Neuronal stem cell (in vitro differentiated cells): ENCODE data around the gene USP54.
"Not testable (repeated sequence)": the region's sequence is repeated elsewhere in the genome, so short reads cannot be mapped to it uniquely, and the experiment has no call there.

Source experiments
- DNase-seq: peaks from one replicate; pipeline ENCODE4 v3.0.0-alpha.2; 2013; ENCODE audit warnings: low spot score
- H2AFZ ChIP-seq: one replicate; pipeline ENCODE4 v1.6.1; 2013; ENCODE audit warnings: mild to moderate bottlenecking, low read length, inconsistent platforms
- H2AK5ac ChIP-seq: 2 replicates; pipeline ENCODE4 v1.6.1; 2013; ENCODE audit warnings: low read depth, mild to moderate bottlenecking, inconsistent platforms, low read length, moderate library complexity, mixed read lengths
- H2BK120ac ChIP-seq: 2 replicates; pipeline ENCODE4 v1.6.1; 2013; ENCODE audit warnings: low read depth, mild to moderate bottlenecking, inconsistent platforms, low read length, moderate library complexity, mixed read lengths
- H2BK12ac ChIP-seq: one replicate; pipeline ENCODE4 v1.6.1; 2013; ENCODE audit warnings: low read length, inconsistent platforms
- H2BK15ac ChIP-seq: 2 replicates; pipeline ENCODE4 v1.6.1; 2013; ENCODE audit warnings: mild to moderate bottlenecking, low read length, inconsistent platforms, mixed read lengths
- H2BK5ac ChIP-seq: one replicate; pipeline ENCODE4 v1.6.1; 2013; ENCODE audit warnings: inconsistent platforms, mild to moderate bottlenecking, low read length, moderate library complexity
- H3K14ac ChIP-seq: one replicate; pipeline ENCODE4 v1.6.1; 2013; ENCODE audit warnings: low read length, inconsistent platforms
- H3K18ac ChIP-seq: 2 replicates; pipeline ENCODE4 v1.6.1; 2013; ENCODE audit warnings: low read length, inconsistent platforms
- H3K23ac ChIP-seq: 2 replicates; pipeline ENCODE4 v1.6.1; 2013; ENCODE audit warnings: low read depth, mild to moderate bottlenecking, mixed read lengths, low read length, inconsistent platforms; ENCODE audit not compliant: poor library complexity
- H3K27ac ChIP-seq: replicated peaks from 3 replicates; pipeline ENCODE4 v1.5.1; 2013; ENCODE audit warnings: low read length, inconsistent platforms
- H3K27me3 ChIP-seq, 3 experiments: 2 replicates each; pipeline ENCODE4 v1.6.1; 2013; ENCODE audit warnings: low read length in 3 of 3, mild to moderate bottlenecking in 2 of 3, inconsistent platforms in 1 of 3, low read depth in 1 of 3, mixed read lengths in 1 of 3, moderate library complexity in 1 of 3; ENCODE audit not compliant: control insufficient read depth in 3 of 3, insufficient read depth in 3 of 3
- H3K36me3 ChIP-seq, 2 donors: replicated peaks in 1 of 2; 2 replicates each; pipeline ENCODE4 v1.6.1; 2013; ENCODE audit warnings: low read length in 2 of 2; ENCODE audit not compliant: control insufficient read depth in 2 of 2, insufficient read depth in 2 of 2
- H3K4ac ChIP-seq: 2 replicates; pipeline ENCODE4 v1.6.1; 2013; ENCODE audit warnings: inconsistent platforms, mild to moderate bottlenecking, low read length, moderate library complexity
- H3K4me1 ChIP-seq, 2 donors: 1 replicate in 1 of 2; 2 replicates in 1 of 2; pipeline ENCODE4 v1.6.1; 2013; ENCODE audit warnings: low read length in 2 of 2, low read depth in 1 of 2; ENCODE audit not compliant: control insufficient read depth in 2 of 2, insufficient read depth in 1 of 2
- H3K4me2 ChIP-seq: one replicate; pipeline ENCODE4 v1.6.1; 2013; ENCODE audit warnings: mild to moderate bottlenecking, low read length, inconsistent platforms; ENCODE audit not compliant: insufficient read depth, poor library complexity, severe bottlenecking
- H3K4me3 ChIP-seq, 2 donors: 2 replicates each; pipeline ENCODE4 v1.5.1; 2013; ENCODE audit warnings: low read length in 2 of 2, mild to moderate bottlenecking in 2 of 2, inconsistent platforms in 1 of 2, moderate library complexity in 1 of 2
- H3K79me1 ChIP-seq: one replicate; pipeline ENCODE4 v1.6.1; 2013; ENCODE audit warnings: low read depth, mild to moderate bottlenecking, inconsistent platforms, low read length, moderate library complexity
- H3K9ac ChIP-seq: one replicate; pipeline ENCODE4 v1.6.1; 2013; ENCODE audit warnings: mild to moderate bottlenecking, low read depth, low read length, inconsistent platforms; ENCODE audit not compliant: poor library complexity
- H3K9me3 ChIP-seq, 2 donors: replicated peaks in 1 of 2; 2 replicates each; pipeline versions ENCODE3 to v1.6.1; 2013; ENCODE audit warnings: low read length in 2 of 2, mild to moderate bottlenecking in 2 of 2, inconsistent platforms in 1 of 2, low read depth in 1 of 2, mixed read lengths in 1 of 2, moderate library complexity in 1 of 2; ENCODE audit not compliant: control insufficient read depth in 2 of 2, insufficient read depth in 1 of 2
- H4K8ac ChIP-seq: one replicate; pipeline ENCODE4 v1.6.1; 2013; ENCODE audit warnings: low read depth, mild to moderate bottlenecking, inconsistent platforms, low read length, moderate library complexity
- H4K91ac ChIP-seq: one replicate; pipeline ENCODE4 v1.6.1; 2013; ENCODE audit warnings: low read length, low read depth, mild to moderate bottlenecking, inconsistent platforms; ENCODE audit not compliant: poor library complexity
- WGBS, 2 donors: extraction: QIAGEN DNeasy Blood & Tissue Kit; methylation state at CpG; one replicate each; pipeline ENCODE4 v1.1.7; 2013; ENCODE audit warnings: missing lambda C conversion rate in 2 of 2, mixed read lengths in 1 of 2; ENCODE audit not compliant: insufficient read length in 2 of 2, insufficient replicate concordance in 1 of 2; ENCODE audit errors: extremely low coverage in 2 of 2; 5-methylcytosine and 5-hydroxymethylcytosine counted together

The USP54 gene

DNA sequence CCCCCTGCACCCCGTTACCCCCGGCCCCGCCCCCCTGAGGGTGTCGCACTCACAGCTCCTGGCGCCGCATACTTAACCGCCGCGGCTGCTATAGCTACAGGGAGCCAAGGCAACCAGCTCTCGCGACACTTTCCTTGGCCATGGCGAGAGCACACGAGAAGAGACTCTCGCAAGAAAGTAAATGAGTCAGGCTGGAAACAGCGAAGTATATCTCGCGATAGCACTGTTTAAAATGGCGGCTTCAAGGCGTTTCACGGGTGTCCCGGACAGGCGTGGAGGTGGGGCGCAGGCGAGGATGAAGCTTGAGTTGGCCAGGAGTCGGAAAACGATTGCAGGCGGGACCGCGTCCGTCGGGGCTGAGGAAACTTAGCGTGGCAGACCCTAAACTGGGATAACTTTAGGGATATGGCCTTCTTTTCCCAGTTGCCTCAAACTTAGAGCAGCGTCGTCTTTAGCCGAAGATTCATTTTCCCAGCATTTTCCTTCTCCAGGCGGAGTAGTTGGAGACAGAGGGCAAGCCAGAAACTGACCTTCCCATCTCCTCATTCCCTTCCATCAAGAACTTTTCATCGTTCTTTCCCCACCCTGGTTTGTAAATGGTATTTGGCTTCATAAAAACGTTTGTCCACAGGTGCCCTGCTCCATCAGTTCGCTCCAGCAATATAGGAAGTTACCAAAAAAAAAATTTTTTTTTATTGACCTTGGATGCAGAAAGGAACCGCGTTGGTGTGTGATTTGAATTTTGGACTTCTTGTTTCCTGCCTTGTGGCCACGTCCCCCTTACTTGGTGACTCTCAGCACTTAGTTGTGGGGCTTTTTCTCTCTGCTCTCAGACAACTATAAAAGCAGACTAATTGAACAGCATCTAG, 35.0 kb upstream of the USP54 start:
- Histone ChIP-seq H3K9ac (peak overlapping the region; percentile 98), H3K27me3 (no peaks in the 10 kb centered on the region), H3K18ac (peak overlapping the region; percentile 95), H2BK120ac (no peak overlapping the region), H3K4me2 (peak overlapping the region; percentile 64), H3K27ac (peak overlapping the region; percentile 52), H2BK12ac (no peak overlapping the region), H3K4ac (peak overlapping the region; percentile 47), H3K36me3 (peaks cover 0 to 11% of the 10 kb centered on the region in 2 donors), H3K23ac (peak overlapping the region; percentile 85), H2AFZ (peak overlapping the region; percentile 81), H4K91ac (no peak overlapping the region), H4K8ac (no peak overlapping the region), H2BK15ac (no peak overlapping the region), H3K4me1 (peaks cover 0 to 6% of the 10 kb centered on the region in 2 donors), H2AK5ac (no peak overlapping the region), H3K79me1 (no peaks in the 10 kb centered on the region), H3K4me3 (peak overlapping the region; percentile 69 to 91), H2BK5ac (peak overlapping the region; percentile 76), H3K14ac (no peak overlapping the region), H3K9me3 (no peaks in the 10 kb centered on the region)
- WGBS, 2 donors, result no CpG with 5 or more reads among the region's 42 CpGs
- peak; percentile 97 for DNase-seq

DNA sequence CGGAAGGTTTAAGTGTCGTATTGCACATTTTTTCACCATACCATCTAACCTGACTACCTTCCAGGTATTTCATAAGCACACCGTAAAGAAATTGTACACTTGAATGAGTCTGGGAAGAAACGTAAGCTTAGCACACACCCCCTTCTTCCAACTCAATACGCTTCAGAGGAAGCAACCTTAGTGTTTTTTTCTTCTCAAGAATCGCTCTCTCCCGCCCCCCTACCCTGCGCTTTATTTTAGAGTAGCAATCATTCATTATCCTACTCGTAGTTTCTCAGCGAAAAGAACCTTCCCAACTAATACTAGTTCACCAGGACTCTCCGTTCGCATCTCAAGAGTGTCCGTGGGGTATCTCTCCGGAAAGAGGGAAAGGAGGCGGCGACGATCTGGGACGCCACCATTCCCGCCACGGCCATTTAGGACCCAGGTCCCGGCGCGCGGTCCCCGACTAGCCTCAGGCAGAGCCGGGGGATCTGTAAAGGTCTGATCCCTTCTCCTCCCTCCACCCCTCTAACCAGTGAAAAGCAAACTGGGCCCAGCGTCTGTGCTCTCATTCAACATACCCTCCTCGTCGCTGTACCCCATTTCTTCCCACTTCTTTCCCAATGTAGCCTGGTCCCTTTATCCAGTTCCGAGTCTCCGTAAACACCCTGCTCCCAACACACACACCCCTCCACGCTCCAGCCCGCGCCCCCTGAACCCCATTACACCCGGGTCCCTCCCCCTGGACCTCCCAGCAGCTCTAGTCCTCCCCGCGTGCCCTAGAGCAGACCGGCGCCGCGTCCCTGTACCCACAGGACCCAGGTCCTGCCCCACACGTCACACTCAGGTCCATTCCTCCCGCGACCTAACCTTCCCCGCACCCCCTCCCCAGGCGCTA, 34.1 kb upstream of the USP54 start:
- Histone ChIP-seq H3K9me3 (no peaks in the 10 kb centered on the region), H2BK12ac (no peak overlapping the region), H3K9ac (peak overlapping the region; percentile 98), H3K4me3 (peak overlapping the region; percentile 69 to 91), H3K27me3 (no peaks in the 10 kb centered on the region), H2AFZ (peak overlapping the region; percentile 81), H2BK15ac (no peak overlapping the region), H3K4me2 (peak overlapping the region; percentile 50), H3K18ac (peak overlapping the region; percentile 98), H2BK120ac (no peak overlapping the region), H3K27ac (peak overlapping the region; percentile 87), H3K4ac (no peak overlapping the region), H4K8ac (no peak overlapping the region), H4K91ac (peak overlapping the region; percentile 6), H2BK5ac (peak overlapping the region; percentile 76), H3K23ac (no peak overlapping the region), H3K4me1 (peaks cover 0 to 6% of the 10 kb centered on the region in 2 donors), H3K14ac (no peak overlapping the region), H3K79me1 (peaks cover 2% of the 10 kb centered on the region), H3K36me3 (peaks cover 0 to 11% of the 10 kb centered on the region in 2 donors), H2AK5ac (peak overlapping the region; percentile 81)
- no CpG with 5 or more reads among the region's 46 CpGs for WGBS, 2 donors
- DNase-seq, result peak; percentile 63

DNA sequence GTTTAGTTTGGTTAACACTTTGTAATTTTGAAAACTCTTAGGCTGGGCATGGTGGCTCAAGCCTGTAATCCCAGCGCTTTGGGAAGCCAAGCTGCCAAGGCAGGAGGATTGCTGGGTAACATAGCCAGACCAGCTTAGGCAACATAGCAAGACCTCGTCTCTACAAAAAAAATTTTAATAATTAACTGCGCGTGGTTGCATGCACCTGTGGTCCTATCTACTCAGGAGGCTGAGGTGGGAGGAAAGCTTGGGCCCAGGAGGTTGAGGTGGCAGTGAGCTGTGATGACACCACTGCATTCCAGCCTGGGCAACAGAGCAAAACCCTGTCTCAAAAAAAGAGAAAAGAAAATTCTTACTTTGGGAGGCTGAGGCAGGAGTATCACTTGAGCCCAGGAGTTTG, 31.9 kb upstream of the USP54 start:
- Histone ChIP-seq H3K4me3 (no peak overlapping the region), H3K27me3 (no peaks in the 10 kb centered on the region), H3K23ac (no peak overlapping the region), H4K8ac (no peak overlapping the region), H3K27ac (no peak overlapping the region), H2BK15ac (no peak overlapping the region), H2BK5ac (no peak overlapping the region), H3K4me2 (no peak overlapping the region), H2AFZ (no peak overlapping the region), H3K18ac (no peak overlapping the region), H3K79me1 (peaks cover 2% of the 10 kb centered on the region), H2AK5ac (no peak overlapping the region), H3K4me1 (peaks cover 0 to 4% of the 10 kb centered on the region in 2 donors), H3K14ac (no peak overlapping the region), H3K9ac (no peak overlapping the region), H2BK12ac (no peak overlapping the region), H3K36me3 (peaks cover 0 to 14% of the 10 kb centered on the region in 2 donors), H3K4ac (no peak overlapping the region), H2BK120ac (no peak overlapping the region), H3K9me3 (no peaks in the 10 kb centered on the region), H4K91ac (no peak overlapping the region)
- no peak for DNase-seq
- no CpG with 5 or more reads among the region's 4 CpGs for WGBS, 2 donors

DNA sequence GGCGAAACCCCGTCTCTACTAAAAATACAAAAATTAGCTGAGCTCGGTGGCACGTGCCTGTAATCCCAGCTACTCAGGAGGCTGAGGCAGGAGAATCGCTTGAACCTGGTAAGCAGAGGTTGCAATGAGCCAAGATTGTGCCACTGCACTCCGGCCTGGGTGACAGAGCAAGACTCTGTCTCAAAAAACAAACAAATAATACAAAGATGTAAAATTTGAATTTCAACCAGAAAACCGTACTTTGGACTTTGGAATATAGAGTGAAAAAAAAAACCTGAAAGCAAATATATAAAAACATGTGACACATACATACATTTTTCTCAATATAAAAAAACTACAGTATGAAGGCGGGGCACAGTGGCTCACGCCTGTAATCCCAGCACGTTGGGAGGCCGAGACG, 29.8 kb upstream of the USP54 start:
- H2AFZ ChIP-seq, H2BK120ac ChIP-seq, H2BK15ac ChIP-seq, H2AK5ac ChIP-seq, DNase-seq, H3K79me1 ChIP-seq, H3K27me3 ChIP-seq, H4K91ac ChIP-seq, H3K18ac ChIP-seq, H2BK12ac ChIP-seq, H3K27ac ChIP-seq, H4K8ac ChIP-seq, H3K9me3 ChIP-seq, H3K4me3 ChIP-seq, H3K4me2 ChIP-seq, H3K9ac ChIP-seq, H2BK5ac ChIP-seq, H3K14ac ChIP-seq, H3K23ac ChIP-seq, H3K4me1 ChIP-seq, H3K4ac ChIP-seq: not testable (repeated sequence)
- WGBS, 2 donors, result no CpG with 5 or more reads among the region's 12 CpGs
- peaks cover 0 to 14% of the 10 kb centered on the region in 2 donors for H3K36me3 ChIP-seq
